GM19467 (cell line): ENCODE results near the gene SMOC1.

Experiments
- ATAC-seq: cut with Tn5 transposase; IDR thresholded peaks from one replicate; pipeline ENCODE4 v1.9.1; 2021; ENCODE audit warnings: mild to moderate bottlenecking, moderate library complexity; ENCODE audit not compliant: unreplicated experiment

SMOC1 gene

DNA sequence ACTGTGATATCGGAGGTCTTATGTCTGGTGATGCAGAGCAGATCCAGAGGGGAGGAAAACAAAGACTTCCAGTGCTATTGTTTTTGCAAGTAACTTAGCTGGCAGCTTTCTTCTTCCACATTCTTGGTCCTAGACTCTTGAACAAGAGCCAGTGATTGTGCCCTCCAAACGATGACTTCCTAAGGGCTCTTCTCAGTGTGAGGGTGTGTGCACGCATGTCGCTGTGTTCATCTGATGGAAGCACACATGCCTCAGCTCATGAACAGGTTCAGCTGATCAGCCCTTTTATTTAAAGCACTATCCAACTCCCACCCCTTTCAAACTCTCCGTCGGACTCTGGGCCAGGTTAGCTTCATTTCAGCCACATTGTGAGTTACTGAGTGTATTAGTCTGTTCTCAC, 59.5 kb downstream of the SMOC1 start:
- ATAC-seq, result no peak

DNA sequence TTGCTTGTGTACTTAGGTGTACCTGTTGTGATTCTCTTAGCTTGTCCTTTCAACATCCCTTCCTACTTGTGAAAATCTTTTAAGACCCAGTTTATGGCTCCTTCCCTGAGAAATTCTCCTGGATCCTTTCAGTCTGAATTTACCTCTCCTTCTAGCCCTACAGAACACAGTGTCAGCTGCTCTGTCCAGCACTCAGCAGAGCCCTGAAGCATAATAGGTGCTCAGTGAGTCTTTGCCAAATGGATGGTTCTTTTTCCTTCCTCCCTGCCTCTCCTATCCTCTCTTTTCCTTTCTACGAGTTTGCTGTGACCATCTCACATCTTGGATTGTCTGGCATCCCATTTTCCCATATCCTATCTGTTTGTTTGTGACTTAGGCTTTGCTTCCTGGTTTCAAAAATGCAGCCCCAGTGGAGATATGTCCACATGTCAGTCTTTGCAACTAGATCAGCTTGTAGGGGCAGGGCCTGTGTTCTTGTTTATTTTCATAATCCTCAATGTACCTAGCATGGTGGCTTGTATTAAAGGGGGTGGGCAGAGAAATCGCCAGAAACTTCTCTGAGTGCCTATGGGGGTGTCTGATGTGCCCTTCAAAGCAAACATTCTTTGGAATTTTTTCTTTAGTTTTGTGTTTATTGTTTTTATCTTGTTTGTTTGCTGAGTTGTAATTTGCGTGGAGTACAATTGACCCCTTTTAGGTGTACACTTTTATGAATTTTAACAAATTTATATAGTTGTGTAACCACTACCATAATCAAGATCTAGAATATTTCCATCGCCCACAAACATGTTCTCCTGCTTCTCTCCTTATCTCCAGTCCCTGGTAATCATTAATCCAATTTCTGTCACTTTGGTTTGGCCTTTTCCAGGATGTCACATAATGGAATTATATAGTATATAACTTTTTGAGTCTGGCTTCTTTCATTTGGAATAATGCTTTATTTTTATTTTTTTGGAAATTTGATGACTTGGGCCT, 62.8 kb downstream of the SMOC1 start:
- no peak for ATAC-seq

DNA sequence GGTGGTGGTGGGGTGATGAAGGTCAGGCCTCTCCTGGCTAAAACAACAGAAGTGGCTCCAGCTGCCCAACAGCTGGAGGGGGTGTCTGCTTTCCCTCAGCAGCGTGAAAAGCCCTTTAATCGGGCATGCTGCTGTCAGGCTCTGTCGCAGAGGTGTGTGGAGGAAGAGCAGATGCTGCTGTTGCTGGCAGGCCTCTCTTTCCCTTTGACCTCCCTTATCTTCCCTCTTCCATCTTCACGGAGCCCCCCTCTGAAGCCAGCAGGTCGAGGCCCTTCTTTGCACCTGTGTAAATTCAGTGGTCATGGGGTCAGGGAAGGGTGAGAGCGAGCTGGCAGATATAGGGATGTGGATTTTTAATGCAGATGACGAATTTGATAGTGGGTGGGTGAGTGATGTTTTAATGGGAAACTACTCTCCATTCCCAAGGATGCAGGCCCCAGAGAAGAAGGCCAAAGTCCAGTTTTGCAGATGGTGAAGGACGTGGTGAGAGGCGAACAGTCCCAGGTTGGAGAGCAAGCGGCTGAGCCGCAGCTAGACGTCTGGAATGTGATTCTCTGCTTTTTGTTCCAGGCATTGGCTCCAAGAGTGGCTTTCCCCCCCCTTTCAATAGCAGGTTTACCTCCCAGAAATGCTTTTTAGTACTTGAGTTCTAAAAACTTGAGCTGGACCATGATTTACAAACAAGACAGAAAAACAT, 64.0 kb downstream of the SMOC1 start:
- ATAC-seq, result no peak

DNA sequence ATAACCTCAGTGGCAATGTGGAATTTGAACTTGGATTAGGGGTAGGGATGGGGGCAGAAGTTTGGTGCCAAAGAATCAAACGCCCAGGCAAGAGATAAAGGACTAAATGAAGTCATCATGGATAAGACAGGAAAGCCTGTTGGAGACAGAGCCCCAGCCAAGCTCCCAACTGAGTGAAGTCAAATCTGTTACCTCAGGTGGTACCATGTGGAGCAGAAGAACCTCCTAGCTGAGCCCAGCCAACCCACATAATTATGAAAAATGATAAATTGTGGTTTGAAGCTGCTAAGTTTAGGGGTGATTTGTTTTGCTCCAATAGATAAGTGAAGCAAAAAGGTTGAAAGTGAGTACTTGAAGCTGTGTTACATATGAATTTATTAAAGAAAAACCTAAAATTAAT, 66.1 kb downstream of the SMOC1 start:
- ATAC-seq, result no peak

DNA sequence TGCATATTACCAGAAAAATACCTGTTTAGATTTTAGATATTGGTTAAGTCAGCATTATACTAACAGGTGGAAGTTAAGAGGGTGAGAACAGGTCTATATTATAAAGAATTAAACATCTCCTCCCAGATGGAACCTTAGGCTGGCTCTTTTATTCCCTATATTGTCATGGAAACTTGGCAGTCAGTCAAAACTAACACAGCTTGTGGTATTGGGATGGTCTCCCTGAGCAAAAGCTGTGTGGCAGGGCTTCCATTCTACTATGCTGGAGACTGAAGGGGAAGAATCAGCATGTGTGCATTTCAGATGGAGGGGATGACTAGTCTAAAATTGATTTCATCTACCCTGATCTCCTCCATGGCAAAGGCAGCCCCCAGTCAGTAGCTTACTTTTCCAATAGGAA, 66.7 kb downstream of the SMOC1 start:
- no peak for ATAC-seq

DNA sequence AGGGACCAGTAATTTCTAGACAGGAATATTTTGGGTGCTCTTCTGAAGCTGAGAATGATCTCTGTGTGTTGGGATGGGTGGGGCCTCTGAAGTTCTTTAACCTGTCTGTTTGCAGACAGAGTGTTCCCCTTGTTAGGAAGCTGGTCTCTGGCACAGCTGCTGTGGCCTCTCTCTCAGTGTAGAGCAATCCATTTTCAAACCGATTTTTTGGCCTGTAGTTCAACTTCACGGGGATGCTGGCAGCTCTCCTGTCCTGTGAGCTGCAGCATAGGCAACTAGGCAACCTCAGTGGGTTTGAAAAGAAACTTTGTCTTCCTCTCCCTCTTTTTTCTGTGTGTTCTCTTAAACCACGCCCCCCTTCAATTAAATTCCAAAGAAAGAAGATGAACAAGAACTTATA, 69.1 kb downstream of the SMOC1 start:
- ATAC-seq, result no peak

DNA sequence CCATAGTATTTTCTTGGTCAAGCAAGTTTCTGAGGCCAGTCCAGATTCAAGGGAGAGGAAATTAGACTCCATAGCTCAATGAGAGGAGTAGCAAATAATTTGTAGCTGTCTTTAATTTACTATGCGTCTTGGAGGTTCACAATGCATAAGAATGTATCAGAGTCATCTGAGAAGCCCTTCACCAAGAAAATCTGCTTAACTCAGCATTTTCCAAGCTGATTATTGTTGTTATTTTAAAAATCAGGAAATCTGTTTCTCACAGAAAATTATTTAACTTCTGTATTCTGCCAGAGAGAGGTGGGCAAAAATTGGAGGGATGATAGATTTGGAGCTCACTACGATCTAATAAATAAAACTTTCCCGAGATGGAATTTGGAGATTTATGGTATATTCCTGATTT, 72.0 kb downstream of the SMOC1 start:
- ATAC-seq, result no peak

DNA sequence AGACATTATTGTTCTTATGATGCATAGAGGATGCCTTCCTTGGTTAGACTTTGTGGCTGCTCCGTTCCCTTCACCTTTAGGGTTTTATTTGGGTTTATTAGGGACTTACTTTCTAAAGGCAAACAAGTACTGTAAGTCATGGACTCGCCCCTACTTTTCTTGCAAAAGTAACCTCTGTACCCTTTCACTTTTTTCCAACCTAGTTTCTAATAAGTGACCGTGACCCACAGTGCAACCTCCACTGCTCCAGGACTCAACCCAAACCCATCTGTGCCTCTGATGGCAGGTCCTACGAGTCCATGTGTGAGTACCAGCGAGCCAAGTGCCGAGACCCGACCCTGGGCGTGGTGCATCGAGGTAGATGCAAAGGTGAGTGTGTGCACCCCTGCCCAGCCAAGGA, 72.7 kb downstream of the SMOC1 start:
- no peak for ATAC-seq

DNA sequence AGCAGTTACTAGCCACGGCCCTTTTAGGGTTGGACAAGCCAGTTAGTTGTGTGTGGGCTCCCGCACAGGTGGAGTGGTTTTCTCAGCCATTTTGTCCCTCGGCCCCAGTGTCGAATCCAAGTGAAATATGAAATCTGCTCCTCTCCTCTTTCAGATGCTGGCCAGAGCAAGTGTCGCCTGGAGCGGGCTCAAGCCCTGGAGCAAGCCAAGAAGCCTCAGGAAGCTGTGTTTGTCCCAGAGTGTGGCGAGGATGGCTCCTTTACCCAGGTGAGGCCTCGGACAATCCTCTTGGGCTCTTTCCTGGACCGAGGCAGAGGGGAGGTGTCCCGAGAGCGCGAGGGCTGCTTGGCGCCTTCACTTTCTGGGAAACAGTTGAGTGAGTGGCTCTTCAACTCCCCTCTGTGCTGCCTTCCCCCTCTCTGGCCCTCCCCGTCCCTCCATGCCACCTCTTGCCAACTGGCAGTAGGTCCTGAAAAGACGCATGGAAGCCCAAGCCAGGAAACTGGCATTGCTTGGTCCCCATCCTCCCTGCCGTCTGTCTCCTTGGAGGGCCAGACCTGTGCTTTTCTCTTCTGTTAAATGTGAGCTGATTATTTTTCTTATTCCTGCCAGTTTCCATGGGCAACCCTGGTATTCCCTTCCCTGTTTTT, 74.2 kb downstream of the SMOC1 start:
- ATAC-seq, result no peak

DNA sequence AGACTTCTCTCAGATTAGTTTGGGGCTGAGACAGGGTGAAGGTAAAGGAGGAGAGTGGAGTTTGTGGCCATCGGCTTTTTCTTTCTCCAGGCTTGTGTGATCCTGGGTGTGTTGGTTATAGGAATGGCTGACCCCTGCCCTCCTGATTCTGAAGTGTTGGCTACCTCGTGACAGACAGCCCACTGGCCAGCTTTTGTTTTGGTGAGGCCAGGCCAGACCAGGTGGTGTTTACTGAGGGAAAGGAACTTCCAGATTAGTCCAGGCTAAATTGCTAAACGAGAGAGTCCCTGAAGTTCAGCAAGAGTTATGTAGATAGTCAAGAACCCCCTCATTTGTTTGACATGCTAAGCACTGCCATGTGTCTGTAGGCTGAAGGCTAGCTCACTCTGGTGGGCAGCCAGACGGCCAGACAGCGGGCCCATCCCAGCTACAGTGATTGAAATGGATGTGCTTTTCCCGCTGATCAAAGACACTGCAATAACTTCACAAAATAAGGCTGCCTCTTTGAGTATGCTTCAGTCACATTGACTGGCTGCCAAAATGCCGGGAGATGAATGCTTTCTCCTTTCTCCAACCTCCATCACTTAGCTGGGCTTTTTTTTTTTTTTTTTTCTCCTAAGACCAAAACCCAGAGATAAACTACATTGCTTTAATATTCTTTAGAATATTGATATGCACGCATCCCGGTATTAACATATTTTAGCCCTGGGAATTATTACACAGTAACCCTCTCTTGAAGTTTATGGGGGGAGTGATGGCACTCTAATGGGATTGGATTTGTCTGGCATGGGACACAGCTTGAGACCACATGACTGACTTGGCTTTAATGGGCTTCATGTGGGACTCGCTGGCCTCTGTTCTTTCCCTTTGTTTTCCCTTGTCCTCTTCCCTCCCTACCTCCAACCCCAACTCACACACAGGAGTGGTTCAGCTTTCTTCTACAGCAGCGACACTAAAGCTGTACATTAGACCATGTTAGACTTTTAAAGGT, 76.9 kb downstream of the SMOC1 start:
- ATAC-seq, result no peak

DNA sequence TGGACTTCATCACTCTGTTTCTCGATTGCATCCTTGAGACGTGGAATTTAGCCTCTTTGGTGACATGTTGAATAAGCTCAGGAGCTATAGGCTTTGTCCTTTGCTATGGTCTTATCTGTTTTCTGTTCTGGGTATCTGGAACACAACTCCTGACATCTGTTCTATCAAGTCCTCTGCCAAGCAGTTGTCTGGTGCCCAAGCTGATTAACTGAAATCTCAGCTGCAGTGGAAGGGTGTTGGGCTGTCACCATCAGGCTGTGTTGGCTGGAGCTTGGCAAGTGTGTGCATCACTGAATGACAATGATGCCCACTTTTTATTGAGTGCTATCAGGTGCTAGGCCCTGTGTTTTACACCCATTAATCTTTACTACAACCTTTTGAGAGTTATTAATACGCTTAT, 77.8 kb downstream of the SMOC1 start:
- no peak for ATAC-seq

DNA sequence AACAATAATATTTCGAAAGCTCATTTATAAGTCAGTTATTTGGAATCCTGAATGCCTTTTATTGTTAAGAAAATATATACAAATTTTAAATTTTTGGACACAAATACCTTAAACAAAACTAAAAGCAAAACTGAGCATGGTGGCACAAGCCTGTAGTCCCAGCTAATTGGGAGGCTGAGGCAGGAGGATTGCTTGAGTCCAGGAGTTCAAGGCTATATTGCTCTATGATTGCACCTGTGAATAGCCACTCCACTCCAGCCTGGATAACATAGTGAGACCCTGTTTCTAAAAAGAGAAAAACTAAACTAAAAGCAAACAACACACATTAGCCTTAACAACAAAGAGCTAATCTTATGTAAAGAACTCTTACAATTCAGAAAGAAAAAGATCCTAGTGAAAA, 78.8 kb downstream of the SMOC1 start:
- no peak for ATAC-seq

DNA sequence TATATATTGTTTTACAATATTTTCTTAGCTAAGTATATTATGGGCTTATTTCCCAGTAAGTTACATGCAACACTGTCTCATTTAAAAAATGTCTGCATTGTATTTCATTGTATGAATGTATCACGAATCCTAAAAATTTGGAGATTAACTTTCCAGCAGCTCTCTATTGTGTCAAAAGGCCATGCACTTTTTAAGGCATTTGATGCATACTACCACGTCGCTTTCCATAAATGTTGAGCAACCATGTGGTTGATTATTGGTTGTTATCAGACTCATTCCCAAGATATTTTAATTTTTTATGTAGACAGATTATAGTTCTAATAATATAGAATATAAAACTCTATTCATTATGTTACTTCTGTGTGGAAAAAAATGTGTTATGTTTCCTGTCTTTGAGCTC, 79.9 kb downstream of the SMOC1 start:
- no peak for ATAC-seq

DNA sequence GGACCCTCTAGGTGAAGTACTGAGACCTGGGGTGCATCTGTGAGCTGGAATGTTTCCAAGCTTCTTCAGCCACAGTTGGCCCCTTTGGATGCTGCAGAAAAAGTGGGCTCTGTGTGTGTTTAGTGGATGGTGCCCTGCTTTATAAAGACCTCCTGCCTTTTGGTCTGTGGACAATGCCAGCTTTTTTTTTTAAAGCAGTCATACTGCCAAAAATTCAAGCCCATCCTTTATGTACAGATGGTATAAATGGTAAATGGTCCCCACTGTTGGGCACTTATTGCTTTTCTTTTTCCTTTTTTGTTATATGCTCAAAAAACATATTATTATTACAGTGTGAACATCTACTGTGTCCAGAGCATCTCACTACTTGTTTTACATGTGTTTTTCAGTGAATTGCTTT, 81.1 kb downstream of the SMOC1 start:
- ATAC-seq, result no peak

DNA sequence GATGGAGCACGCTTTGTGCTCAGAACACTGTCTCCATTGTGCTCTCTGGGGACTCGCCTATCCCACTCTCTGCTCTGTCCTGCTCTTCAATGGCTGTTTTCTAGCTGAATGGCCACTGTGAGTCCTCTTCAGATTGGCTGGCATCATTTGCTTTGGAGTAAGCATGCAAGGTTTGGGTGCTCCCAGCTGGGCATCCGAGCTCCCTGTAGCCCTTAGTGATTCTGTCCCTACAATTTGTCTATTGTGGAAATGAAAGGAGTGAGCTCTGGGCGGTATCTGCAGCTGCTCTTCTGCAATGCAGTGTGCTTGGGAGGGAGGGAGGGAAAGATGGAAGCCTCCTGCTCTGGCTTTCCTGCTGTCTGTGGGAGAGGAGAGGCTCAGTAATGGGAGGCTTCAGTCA, 84.8 kb downstream of the SMOC1 start:
- ATAC-seq, result no peak

DNA sequence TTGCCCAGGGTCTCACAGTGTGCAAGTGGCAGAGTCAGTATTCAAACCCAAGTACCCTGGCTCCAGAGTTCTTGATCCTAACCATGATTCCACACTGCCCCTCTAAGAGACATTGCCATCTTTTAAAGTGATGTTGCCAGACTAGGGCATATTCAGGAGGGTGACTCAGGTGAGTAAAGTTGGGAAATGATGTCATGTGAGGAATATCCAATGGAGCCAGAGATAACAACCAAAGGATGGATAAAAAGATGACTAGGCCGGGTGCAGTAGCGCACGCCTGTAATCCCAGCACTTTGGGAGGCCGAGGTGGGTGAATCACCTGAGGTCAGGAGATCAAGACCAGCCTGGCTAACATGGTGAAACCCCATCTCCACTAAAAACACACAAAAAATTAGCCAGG, 85.6 kb downstream of the SMOC1 start:
- ATAC-seq, result no peak

DNA sequence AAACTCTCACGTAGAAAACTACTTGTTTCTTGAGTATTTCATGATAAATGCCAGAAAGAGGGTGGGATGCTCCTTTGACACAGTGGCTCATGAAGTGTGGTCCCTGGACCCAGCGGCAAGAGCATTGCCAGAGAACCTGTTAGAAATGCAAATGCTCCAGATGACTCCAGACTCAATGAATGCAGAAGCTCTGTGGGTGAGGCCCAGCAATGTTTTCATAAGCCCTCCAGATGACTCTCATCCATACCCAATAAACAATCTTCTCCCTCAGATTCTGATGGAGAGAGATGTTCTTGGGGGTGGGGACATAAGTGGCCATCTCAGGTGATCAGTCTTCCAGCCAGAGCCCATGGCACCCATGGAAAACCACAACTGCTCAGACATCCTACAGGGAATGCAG, 88.9 kb downstream of the SMOC1 start:
- ATAC-seq, result no peak

DNA sequence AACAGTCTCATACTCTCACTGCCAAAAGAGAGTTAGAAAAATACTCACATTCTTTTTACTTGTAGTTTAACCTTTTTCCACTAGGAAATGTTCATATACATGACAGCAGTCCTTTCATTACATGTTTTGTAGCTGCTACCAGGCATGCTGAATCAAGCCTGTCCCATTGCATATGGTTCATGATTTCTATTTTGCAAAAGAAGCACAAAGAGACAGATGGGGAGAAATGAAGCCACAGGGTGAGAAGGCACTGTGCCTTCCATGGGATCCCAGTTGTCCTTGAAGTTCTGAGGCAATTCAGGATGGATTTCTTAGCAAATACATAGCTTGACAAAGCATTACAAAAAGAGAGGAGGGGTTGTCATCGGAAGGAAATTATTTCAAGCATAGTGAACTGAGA, 89.5 kb downstream of the SMOC1 start:
- ATAC-seq, result no peak

DNA sequence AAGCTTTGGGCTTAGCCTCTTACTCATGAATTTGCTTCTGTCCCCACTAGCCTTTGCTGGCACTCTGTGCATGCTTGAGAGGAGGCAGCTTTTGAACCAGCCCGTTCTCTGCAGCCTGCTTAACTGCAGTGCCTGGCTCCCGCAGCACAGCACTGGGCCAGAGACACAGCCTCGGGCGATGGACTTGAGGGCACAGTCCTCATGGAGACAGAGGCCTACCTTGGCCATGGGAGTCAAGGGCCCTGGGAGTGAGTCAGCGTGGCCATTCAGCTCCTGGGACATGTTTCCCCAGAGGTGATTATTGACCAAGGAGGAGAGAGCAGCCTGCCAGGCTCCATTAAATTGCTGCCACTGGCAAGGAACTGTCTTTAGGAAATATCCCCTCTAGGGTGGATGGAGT, 93.5 kb downstream of the SMOC1 start:
- no peak for ATAC-seq

DNA sequence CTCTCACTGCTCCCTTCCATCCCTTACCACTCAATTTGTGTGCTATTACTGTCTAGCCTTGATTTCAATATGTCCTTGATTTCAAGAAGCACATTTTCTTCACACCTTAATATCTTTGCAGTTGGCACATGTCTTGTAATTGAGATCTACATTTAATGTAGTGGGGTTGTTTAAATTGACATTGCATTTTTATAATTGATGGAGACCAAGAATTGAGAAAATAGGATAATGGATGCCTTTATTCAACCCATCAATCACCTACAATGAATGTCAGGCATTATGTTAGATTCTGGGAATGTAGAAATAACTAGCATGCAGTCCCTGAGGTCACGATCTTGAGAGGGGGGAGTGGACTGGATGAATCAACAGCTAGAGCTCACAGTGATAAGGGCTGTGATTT, 94.6 kb downstream of the SMOC1 start:
- ATAC-seq, result no peak

DNA sequence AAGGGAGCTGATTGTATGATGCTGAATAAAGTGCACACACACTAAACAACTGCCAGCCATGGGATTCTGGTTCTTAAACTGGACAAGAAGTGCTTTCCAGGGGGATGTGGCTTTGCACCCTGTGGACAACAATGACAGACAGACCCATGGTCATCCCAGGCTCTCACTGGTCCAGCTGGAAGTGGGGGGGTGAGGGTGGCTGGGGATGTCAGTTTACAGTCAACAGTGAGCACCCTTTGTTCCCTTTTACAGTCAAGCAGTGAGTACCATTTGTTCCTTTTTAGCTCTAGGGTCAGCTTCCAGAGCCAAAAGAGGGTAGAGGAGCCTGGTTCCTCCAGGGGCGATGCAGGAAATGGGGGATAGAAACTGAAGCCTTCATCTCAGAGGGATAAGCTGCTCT, 100.7 kb downstream of the SMOC1 start:
- ATAC-seq, result no peak
